ENCODE data around the gene COMT. TPM values are rescaled to one million over a fixed set of nuclear protein-coding genes. Genes with fewer than 3 reads are reported as not detected.

The COMT gene
- total and polyA plus RNA-seq, 9 of the 15 experiments (the other 6 are each of a cell fraction or from before 2014, with no cell fraction given), result 12.5 to 351 (median 155) TPM

GRCh38 chr22:20016734-20017621, 75.4 kb downstream of the COMT start, which contains the start of gene ARVCF (continued):
- TF ChIP-seq ZNF277 (CRISPR knock-in tag; IDR thresholded peaks at IDR 0.05; ENCODE audit: borderline replicate concordance) (0 out of 2 replicates have a peak, but pooled peaks have one; percentile 33), KDM1A (IDR thresholded peaks at IDR 0.05) (no peak), PKNOX1 (IDR thresholded peaks at IDR 0.05) (no peak), SMARCC2 (IDR thresholded peaks at IDR 0.05; ENCODE audit: low read depth) (no peak), BHLHE40 (IDR thresholded peaks at IDR 0.05; ENCODE audit: low read length) (peak; percentile 92), CCAR2 (IDR thresholded peaks at IDR 0.05; ENCODE audit: low read depth, low read length) (no peak), CTCF (IDR thresholded peaks at IDR 0.05 in 2 of 3, conservative IDR thresholded peaks at IDR 0.05 in 1 of 3; ENCODE audit: insufficient read depth in 2 of 3, low read depth in 1 of 3, low read length in 3 of 3) (peak; percentile 29 to 55 (median 34); a peak in 3 of 6 replicates), ELK3 (CRISPR knock-in tag; IDR thresholded peaks at IDR 0.05) (no peak), JUNB (CRISPR knock-in tag; conservative IDR thresholded peaks at IDR 0.05) (peak; percentile 63; the same call in 1 of the 2 replicates), SNAPC5 (CRISPR knock-in tag; IDR thresholded peaks at IDR 0.05) (no peak), SNIP1 (IDR thresholded peaks at IDR 0.05; ENCODE audit: low read depth) (no peak), NFIX (CRISPR knock-in tag; IDR thresholded peaks at IDR 0.05; ENCODE audit: low read depth) (no peak)
- TF ChIP-seq, protein P1, sequence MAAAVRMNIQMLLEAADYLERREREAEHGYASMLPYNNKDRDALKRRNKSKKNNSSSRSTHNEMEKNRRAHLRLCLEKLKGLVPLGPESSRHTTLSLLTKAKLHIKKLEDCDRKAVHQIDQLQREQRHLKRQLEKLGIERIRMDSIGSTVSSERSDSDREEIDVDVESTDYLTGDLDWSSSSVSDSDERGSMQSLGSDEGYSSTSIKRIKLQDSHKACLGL (CRISPR knock-in tag; IDR thresholded peaks at IDR 0.05; ENCODE audit: borderline replicate concordance, poor library complexity, severe bottlenecking), result no peak
- TF ChIP-seq, protein P2, sequence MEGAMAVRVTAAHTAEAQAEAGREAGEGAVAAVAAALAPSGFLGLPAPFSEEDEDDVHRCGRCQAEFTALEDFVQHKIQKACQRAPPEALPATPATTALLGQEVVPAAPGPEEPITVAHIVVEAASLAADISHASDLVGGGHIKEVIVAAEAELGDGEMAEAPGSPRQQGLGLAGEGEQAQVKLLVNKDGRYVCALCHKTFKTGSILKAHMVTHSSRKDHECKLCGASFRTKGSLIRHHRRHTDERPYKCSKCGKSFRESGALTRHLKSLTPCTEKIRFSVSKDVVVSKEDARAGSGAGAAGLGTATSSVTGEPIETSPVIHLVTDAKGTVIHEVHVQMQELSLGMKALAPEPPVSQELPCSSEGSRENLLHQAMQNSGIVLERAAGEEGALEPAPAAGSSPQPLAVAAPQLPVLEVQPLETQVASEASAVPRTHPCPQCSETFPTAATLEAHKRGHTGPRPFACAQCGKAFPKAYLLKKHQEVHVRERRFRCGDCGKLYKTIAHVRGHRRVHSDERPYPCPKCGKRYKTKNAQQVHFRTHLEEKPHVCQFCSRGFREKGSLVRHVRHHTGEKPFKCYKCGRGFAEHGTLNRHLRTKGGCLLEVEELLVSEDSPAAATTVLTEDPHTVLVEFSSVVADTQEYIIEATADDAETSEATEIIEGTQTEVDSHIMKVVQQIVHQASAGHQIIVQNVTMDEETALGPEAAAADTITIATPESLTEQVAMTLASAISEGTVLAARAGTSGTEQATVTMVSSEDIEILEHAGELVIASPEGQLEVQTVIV (CRISPR knock-in tag; IDR thresholded peaks at IDR 0.05; ENCODE audit: borderline replicate concordance), result no peak
- TF ChIP-seq, protein P3, sequence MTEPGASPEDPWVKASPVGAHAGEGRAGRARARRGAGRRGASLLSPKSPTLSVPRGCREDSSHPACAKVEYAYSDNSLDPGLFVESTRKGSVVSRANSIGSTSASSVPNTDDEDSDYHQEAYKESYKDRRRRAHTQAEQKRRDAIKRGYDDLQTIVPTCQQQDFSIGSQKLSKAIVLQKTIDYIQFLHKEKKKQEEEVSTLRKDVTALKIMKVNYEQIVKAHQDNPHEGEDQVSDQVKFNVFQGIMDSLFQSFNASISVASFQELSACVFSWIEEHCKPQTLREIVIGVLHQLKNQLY (CRISPR knock-in tag; conservative IDR thresholded peaks at IDR 0.05), result 0 out of 4 replicates have a peak, but pooled peaks of 1 of the 2 experiments have one; percentile 54
